H1 (cell line): Measurements from ENCODE around the gene IFRD1. TPM values are rescaled to one million over a fixed set of nuclear protein-coding genes. Genes with fewer than 3 reads are reported as not detected.

Experiments
- CHD7 ChIP-seq: fragments of 300-600 bp; sonication (generic); IDR thresholded peaks from 2 replicates; pipeline ENCODE4 v1.7.1; 2012; ENCODE audit warnings: low read length, moderate library complexity, mild to moderate bottlenecking, inconsistent platforms; ENCODE audit not compliant: insufficient replicate concordance
- FOSL1 ChIP-seq: IDR thresholded peaks from 2 replicates; pipeline ENCODE4 v1.6.1; 2011; ENCODE audit warnings: mild to moderate bottlenecking, low read depth, low read length, moderate library complexity; ENCODE audit not compliant: insufficient read depth
- RAD21 ChIP-seq, 2 experiments: IDR thresholded peaks in 1 of 2; conservative IDR thresholded peaks in 1 of 2; 2 replicates each; pipeline ENCODE4 v1.6.1; 2011; ENCODE audit warnings: low read depth in 2 of 2, low read length in 2 of 2, improper control_type of control experiment in 1 of 2, inconsistent platforms in 1 of 2, mild to moderate bottlenecking in 1 of 2, moderate library complexity in 1 of 2
- polyA plus RNA-seq, 7 experiments: library from polyadenylated mRNA; depleted of rRNA in 3 of 7; stranded (reverse) in 5 of 7; unstranded in 2 of 7; fragments of >200 nt in 5 of 7; fragments of 200-250 nt in 2 of 7; gene quantifications; 1 replicate in 5 of 7; 2 replicates in 1 of 7; 4 replicates in 1 of 7; pipeline versions ENCODE4 v1.2.1 to v1.2.3, GENCODE V29; 2011 to 2013; ENCODE audit warnings: missing spikeins in 2 of 7, mixed read lengths in 2 of 7
- total RNA-seq: library from RNA; stranded (reverse); fragmentation: NEBNext Ultra II Directional; extraction: Animal tissue kit (Norgen Biotek cat#: 25700); gene quantifications from 2 replicates; pipeline ENCODE4 v1.2.1, GENCODE V29; 2021

Gene IFRD1
- total and polyA plus RNA-seq, 2 of the 8 experiments (the other 6 are each of a cell fraction or from before 2014, with no cell fraction given): 23.0 to 50.4 TPM

GRCh38 chr7:112404321-112404720, 45.9 kb upstream of the IFRD1 start (continued):
- no peak for TF ChIP-seq CHD7
- no peak for TF ChIP-seq RAD21 (IDR thresholded peaks at IDR 0.05 in 1 of 2, conservative IDR thresholded peaks at IDR 0.05 in 1 of 2; ENCODE audit: low read depth in 2 of 2, low read length in 2 of 2)
- no peak for TF ChIP-seq FOSL1
